SK-N-SH (cell line): Measurements from ENCODE around the gene PPP4R2. TPM values are rescaled to one million over a fixed set of nuclear protein-coding genes. Genes with fewer than 3 reads are reported as not detected.

Source experiments
- CTCF ChIA-PET: fragments of 300-600, 350-600 bp; formaldehyde crosslinking; extraction: SDS; loops from one replicate; lab custom pipeline; 2021; lab: Yijun Ruan, JAX
- POLR2A ChIA-PET: fragments of 350-600 bp; sonication (Branson Sonifier 250); formaldehyde crosslinking; extraction: SDS; loops from one replicate; lab custom pipeline; 2020; ENCODE audit warnings: antibody characterized with exemption, inconsistent platforms; lab: Yijun Ruan, JAX
- DNase-seq: peaks from one replicate; pipeline ENCODE4 v3.0.0; 2012
- H2AFZ ChIP-seq: fragments of 200-600 bp; sonication (generic); 2 replicates; pipeline ENCODE4 v1.8.1; 2016; ENCODE audit warnings: antibody characterized with exemption, mild to moderate bottlenecking, low read depth
- H3F3A ChIP-seq: fragments of 200-600 bp; sonication (generic); replicated peaks from 2 replicates; pipeline ENCODE3; 2016; ENCODE audit warnings: antibody characterized with exemption, mild to moderate bottlenecking; ENCODE audit not compliant: insufficient read depth
- H3K27ac ChIP-seq, 2 experiments: fragments of 200-500 bp in 1 of 2; fragments of 200-600 bp in 1 of 2; sonication (Bioruptor generic) in 1 of 2; sonication (generic), shearing (Covaris generic) in 1 of 2; 2 replicates each; pipeline versions ENCODE4 v1.5.1 to v1.6.1; 2014 to 2016; ENCODE audit warnings: low read depth in 2 of 2, inconsistent platforms in 1 of 2, low read length in 1 of 2, mild to moderate bottlenecking in 1 of 2, mixed read lengths in 1 of 2
- H3K27me3 ChIP-seq: fragments of 200-600 bp; sonication (generic), shearing (Covaris generic); 2 replicates; pipeline ENCODE4 v1.6.1; 2016; ENCODE audit warnings: mixed run types; ENCODE audit not compliant: insufficient read depth
- H3K36me3 ChIP-seq, 2 experiments: fragments of 200-500 bp in 1 of 2; fragments of 200-600 bp in 1 of 2; sonication (Bioruptor generic) in 1 of 2; sonication (generic) in 1 of 2; replicated peaks in 1 of 2; 2 replicates each; pipeline versions ENCODE3 to v1.5.1; 2014 to 2016; ENCODE audit warnings: low read length in 1 of 2, mild to moderate bottlenecking in 1 of 2; ENCODE audit not compliant: insufficient read depth in 2 of 2, control insufficient read depth in 1 of 2
- H3K4me1 ChIP-seq, 2 experiments: fragments of 200-500 bp in 1 of 2; fragments of 200-600 bp in 1 of 2; sonication (Bioruptor generic) in 1 of 2; sonication (generic), shearing (Covaris generic) in 1 of 2; 2 replicates each; pipeline versions ENCODE4 v1.5.1 to v1.6.1; 2014 to 2016; ENCODE audit warnings: low read depth in 1 of 2, low read length in 1 of 2, mixed run types in 1 of 2; ENCODE audit not compliant: insufficient read depth in 2 of 2, control insufficient read depth in 1 of 2
- H3K4me2 ChIP-seq: fragments of 200-600 bp; sonication (generic), shearing (Covaris generic); 2 replicates; pipeline ENCODE4 v1.6.1; 2017; ENCODE audit warnings: mixed run types
- H3K4me3 ChIP-seq, 2 experiments: fragments of 200-500 bp in 1 of 2; fragments of 200-600 bp in 1 of 2; sonication (Bioruptor generic) in 1 of 2; sonication (generic), shearing (Covaris generic) in 1 of 2; 2 replicates each; pipeline versions ENCODE4 v1.5.1 to v1.8.1; 2014 to 2016; ENCODE audit warnings: low read depth in 2 of 2, inconsistent platforms in 1 of 2, low read length in 1 of 2, mild to moderate bottlenecking in 1 of 2, mixed read lengths in 1 of 2, moderate library complexity in 1 of 2
- H3K79me2 ChIP-seq: fragments of 200-600 bp; sonication (generic); 2 replicates; pipeline ENCODE4 v1.8.1; 2017; ENCODE audit warnings: mild to moderate bottlenecking; ENCODE audit not compliant: insufficient read depth
- H3K9ac ChIP-seq: fragments of 200-600 bp; sonication (generic); 2 replicates; pipeline ENCODE4 v1.6.1; 2017; ENCODE audit warnings: mixed run types
- H3K9me2 ChIP-seq: fragments of 200-600 bp; sonication (generic); 2 replicates; pipeline ENCODE4 v1.6.1; 2017; ENCODE audit warnings: mixed run types
- H3K9me3 ChIP-seq: fragments of 200-600 bp; sonication (generic); 2 replicates; pipeline ENCODE4 v1.6.1; 2017; ENCODE audit warnings: mixed run types, mild to moderate bottlenecking, moderate library complexity
- H4K20me1 ChIP-seq: fragments of 200-600 bp; sonication (generic); 2 replicates; pipeline ENCODE4 v1.6.1; 2017; ENCODE audit warnings: mild to moderate bottlenecking, mixed run types; ENCODE audit not compliant: insufficient read depth
- CHD2 ChIP-seq: fragments of 150-350 bp; IDR thresholded peaks from 2 replicates; pipeline ENCODE4 v1.6.1; 2018; ENCODE audit warnings: low read length; ENCODE audit not compliant: partially characterized antibody
- ELF1 ChIP-seq: IDR thresholded peaks from 2 replicates; pipeline ENCODE4 v1.4.0; 2012
- EP300 ChIP-seq, 2 experiments: IDR thresholded peaks; 2 replicates each; pipeline versions ENCODE4 v1.4.0 to v1.6.1; 2012; ENCODE audit warnings: borderline replicate concordance in 1 of 2, low read depth in 1 of 2, low read length in 1 of 2
- FOSL2 ChIP-seq: IDR thresholded peaks from 2 replicates; pipeline ENCODE4 v1.4.0; 2012; ENCODE audit warnings: low read depth, mild to moderate bottlenecking, moderate library complexity, borderline replicate concordance
- FOXJ3 ChIP-seq: sonication (generic); formaldehyde crosslinking; IDR thresholded peaks from 2 replicates; pipeline ENCODE4 v1.5.1; 2020; ENCODE audit warnings: mild to moderate bottlenecking, missing genetic modification reagents
- FOXM1 ChIP-seq: IDR thresholded peaks from 2 replicates; pipeline ENCODE4 v1.4.0; 2012; ENCODE audit warnings: low read depth, mild to moderate bottlenecking
- JUND ChIP-seq: IDR thresholded peaks from 2 replicates; pipeline ENCODE4 v1.4.0; 2012
- MEF2A ChIP-seq: IDR thresholded peaks from 2 replicates; pipeline ENCODE4 v1.4.0; 2012; ENCODE audit warnings: low read depth, borderline replicate concordance
- MXI1 ChIP-seq: IDR thresholded peaks from 2 replicates; pipeline ENCODE4 v1.6.1; 2012; ENCODE audit warnings: mild to moderate bottlenecking, low read depth, low read length, improper control_type of control experiment
- SIN3A ChIP-seq: IDR thresholded peaks from 2 replicates; pipeline ENCODE4 v1.6.1; 2012; ENCODE audit warnings: low read depth, mild to moderate bottlenecking, low read length, moderate library complexity, borderline replicate concordance
- SMC3 ChIP-seq: IDR thresholded peaks from 2 replicates; pipeline ENCODE4 v1.6.1; 2012; ENCODE audit warnings: low read depth, low read length, improper control_type of control experiment
- TAF1 ChIP-seq: IDR thresholded peaks from 2 replicates; pipeline ENCODE4 v1.6.1; 2012; ENCODE audit warnings: low read depth, mild to moderate bottlenecking, low read length, moderate library complexity, borderline replicate concordance
- TCF12 ChIP-seq: IDR thresholded peaks from 2 replicates; pipeline ENCODE4 v1.4.0; 2012
- YY1 ChIP-seq: IDR thresholded peaks from 2 replicates; pipeline ENCODE4 v1.4.0; 2012; ENCODE audit warnings: low read depth, mild to moderate bottlenecking
- WGBS: methylation state at CpG from one replicate; pipeline ENCODE4 v1.1.6; 2017; ENCODE audit warnings: low lambda C conversion rate; 5-methylcytosine and 5-hydroxymethylcytosine counted together
- polyA plus RNA-seq, 3 experiments: library from polyadenylated mRNA; depleted of rRNA; stranded (reverse); fragments of >200 nt; gene quantifications; 2 replicates each; pipeline ENCODE4 v1.2.3, GENCODE V29; 2012
- TF ChIP-seq, protein P1 (sequence below): IDR thresholded peaks from 2 replicates; pipeline ENCODE4 v1.4.0; 2012; ENCODE audit warnings: low read depth
- TF ChIP-seq, protein P2 (sequence below): IDR thresholded peaks from 2 replicates; pipeline ENCODE4 v1.4.0; 2012; ENCODE audit warnings: low read depth, borderline replicate concordance
- TF ChIP-seq, protein P3 (sequence below): fragments of 150-350 bp; IDR thresholded peaks from 2 replicates; pipeline ENCODE4 v1.6.1; 2016; ENCODE audit warnings: mild to moderate bottlenecking, low read depth, low read length
- TF ChIP-seq, protein P4 (sequence below): fragments of 200-600 bp; sonication (generic); IDR thresholded peaks from 2 replicates; pipeline ENCODE4 v1.6.1; 2017; ENCODE audit warnings: antibody characterized with exemption, mild to moderate bottlenecking, moderate library complexity

Gene PPP4R2
- polyA plus RNA-seq, 1 of the 3 experiments (the other 2 are of a cell fraction), result 8.9 TPM

DNA sequence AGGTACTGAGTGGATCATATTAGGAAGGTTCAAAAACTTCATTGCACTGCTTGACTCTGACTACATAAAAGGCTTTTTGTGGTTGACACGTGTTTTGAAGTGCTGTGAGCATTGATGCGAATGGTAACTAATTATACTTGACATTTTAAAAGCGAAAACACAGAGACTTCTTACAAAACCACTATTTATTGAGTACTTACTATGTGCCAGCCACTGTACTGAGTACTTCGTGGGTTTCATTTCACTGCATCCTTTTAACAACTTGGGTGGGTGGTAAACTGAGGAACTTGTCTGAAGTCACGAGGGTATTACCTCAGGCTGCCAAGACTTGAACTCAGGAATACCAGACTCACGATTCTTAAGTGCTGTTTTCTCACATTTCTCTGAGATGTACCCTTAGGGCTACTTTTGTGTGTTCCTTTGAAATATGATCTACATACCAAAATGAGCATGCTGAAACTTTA is 45.3 kb upstream of the PPP4R2 start:
- WGBS, result 90% methylated on average over 6 of the region's 6 CpGs
- POLR2A ChIA-PET, result no interaction called here
- no peak for DNase-seq
- H3K4me2 ChIP-seq, result no peak overlapping the region
- H3K9me2 ChIP-seq, result no peaks in the 10 kb centered on the region
- H3K9ac ChIP-seq, result no peak overlapping the region
- TF ChIP-seq JUND (no peak), MXI1 (no peak), SIN3A (no peak), MEF2A (no peak), TAF1 (no peak), ELF1 (no peak), FOXM1 (no peak)
- TF ChIP-seq, protein P1, sequence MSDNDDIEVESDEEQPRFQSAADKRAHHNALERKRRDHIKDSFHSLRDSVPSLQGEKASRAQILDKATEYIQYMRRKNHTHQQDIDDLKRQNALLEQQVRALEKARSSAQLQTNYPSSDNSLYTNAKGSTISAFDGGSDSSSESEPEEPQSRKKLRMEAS, result no peak
- TF ChIP-seq, protein P2, sequence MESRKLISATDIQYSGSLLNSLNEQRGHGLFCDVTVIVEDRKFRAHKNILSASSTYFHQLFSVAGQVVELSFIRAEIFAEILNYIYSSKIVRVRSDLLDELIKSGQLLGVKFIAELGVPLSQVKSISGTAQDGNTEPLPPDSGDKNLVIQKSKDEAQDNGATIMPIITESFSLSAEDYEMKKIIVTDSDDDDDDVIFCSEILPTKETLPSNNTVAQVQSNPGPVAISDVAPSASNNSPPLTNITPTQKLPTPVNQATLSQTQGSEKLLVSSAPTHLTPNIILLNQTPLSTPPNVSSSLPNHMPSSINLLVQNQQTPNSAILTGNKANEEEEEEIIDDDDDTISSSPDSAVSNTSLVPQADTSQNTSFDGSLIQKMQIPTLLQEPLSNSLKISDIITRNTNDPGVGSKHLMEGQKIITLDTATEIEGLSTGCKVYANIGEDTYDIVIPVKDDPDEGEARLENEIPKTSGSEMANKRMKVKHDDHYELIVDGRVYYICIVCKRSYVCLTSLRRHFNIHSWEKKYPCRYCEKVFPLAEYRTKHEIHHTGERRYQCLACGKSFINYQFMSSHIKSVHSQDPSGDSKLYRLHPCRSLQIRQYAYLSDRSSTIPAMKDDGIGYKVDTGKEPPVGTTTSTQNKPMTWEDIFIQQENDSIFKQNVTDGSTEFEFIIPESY, result no peak
- no peaks in the 10 kb centered on the region for H3F3A ChIP-seq
- no peaks in the 10 kb centered on the region; the same call in 1 of the 2 replicates for H3K79me2 ChIP-seq
- H3K27ac ChIP-seq, result no peak overlapping the region
- no peak overlapping the region for H3K4me3 ChIP-seq
- H4K20me1 ChIP-seq, result no peaks in the 10 kb centered on the region
- no peaks in the 10 kb centered on the region; a peak in 1 of 4 replicates for H3K4me1 ChIP-seq
- no peaks in the 10 kb centered on the region for H3K9me3 ChIP-seq
- CTCF ChIA-PET, result no interaction called here
- H2AFZ ChIP-seq, result no peak overlapping the region
- H3K36me3 ChIP-seq, result no peaks in the 10 kb centered on the region
- no peaks in the 10 kb centered on the region for H3K27me3 ChIP-seq

DNA sequence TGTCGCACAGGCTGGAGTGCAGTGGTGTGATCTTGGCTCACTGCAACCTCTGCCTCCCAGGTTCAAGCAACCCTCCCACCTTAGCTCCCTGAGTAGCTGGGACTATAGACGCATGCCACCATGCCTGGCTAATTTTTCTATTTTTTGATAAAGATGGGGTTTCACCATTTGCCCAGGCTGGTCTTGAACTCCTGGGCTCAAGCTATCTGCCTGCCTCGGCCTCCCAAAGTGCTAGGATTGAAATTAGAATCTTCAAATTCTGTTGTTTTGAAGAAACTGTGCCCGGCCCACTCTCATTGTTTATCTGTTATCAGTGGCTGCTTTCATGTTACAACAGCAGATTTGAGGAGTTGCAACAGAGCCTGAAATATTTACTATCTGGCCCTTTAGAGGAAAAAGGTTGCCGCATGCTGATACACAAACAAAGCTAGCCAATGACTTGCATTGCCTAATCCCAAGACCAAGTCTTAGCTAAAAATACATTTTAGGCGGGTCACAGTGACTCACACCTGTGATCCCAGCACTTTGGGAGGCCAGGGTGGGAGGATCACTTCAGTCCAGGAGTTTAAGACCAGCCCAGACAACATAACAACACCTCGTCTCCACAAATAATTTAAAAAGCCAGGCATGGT is 43.2 kb upstream of the PPP4R2 start:
- no peak overlapping the region for H3K27ac ChIP-seq
- POLR2A ChIA-PET, result no interaction called here
- no peaks in the 10 kb centered on the region; the same call in 1 of the 2 replicates for H3K79me2 ChIP-seq
- H3K27me3 ChIP-seq, result no peaks in the 10 kb centered on the region
- peaks cover 0 to 5% of the 10 kb centered on the region in 2 experiments for H3K36me3 ChIP-seq
- no peaks in the 10 kb centered on the region; a peak in 1 of 4 replicates for H3K4me1 ChIP-seq
- 80% methylated on average over 7 of the region's 7 CpGs for WGBS
- no peaks in the 10 kb centered on the region for H3K9me2 ChIP-seq
- DNase-seq, result no peak
- H3F3A ChIP-seq, result no peaks in the 10 kb centered on the region
- no peak overlapping the region for H3K4me3 ChIP-seq
- no peak overlapping the region for H3K9ac ChIP-seq
- no peaks in the 10 kb centered on the region for H4K20me1 ChIP-seq
- CTCF ChIA-PET, result interaction anchor here (1.1 to 2.0 kb wide), 3 partner anchors 11 to 103 kb away, joined by 3 to 8 read pairs (median 3); no protein-coding TSS in a partner anchor
- no peaks in the 10 kb centered on the region for H3K9me3 ChIP-seq
- no peak overlapping the region for H3K4me2 ChIP-seq
- TF ChIP-seq CHD2, result no peak
- TF ChIP-seq FOXJ3 (CRISPR knock-in tag), result no peak
- TF ChIP-seq TCF12, result no peak
- TF ChIP-seq, protein P3, sequence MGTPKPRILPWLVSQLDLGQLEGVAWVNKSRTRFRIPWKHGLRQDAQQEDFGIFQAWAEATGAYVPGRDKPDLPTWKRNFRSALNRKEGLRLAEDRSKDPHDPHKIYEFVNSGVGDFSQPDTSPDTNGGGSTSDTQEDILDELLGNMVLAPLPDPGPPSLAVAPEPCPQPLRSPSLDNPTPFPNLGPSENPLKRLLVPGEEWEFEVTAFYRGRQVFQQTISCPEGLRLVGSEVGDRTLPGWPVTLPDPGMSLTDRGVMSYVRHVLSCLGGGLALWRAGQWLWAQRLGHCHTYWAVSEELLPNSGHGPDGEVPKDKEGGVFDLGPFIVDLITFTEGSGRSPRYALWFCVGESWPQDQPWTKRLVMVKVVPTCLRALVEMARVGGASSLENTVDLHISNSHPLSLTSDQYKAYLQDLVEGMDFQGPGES, result no peak
- no peak for TF ChIP-seq EP300 (IDR thresholded peaks at IDR 0.05; ENCODE audit: borderline replicate concordance in 1 of 2, low read depth in 1 of 2, low read length in 1 of 2)
- TF ChIP-seq SMC3, result no peak
- TF ChIP-seq SIN3A, result no peak
- TF ChIP-seq, protein P2, result no peak
- no peak for TF ChIP-seq FOSL2
- TF ChIP-seq YY1, result no peak
- no peak for TF ChIP-seq MXI1
- TF ChIP-seq, protein P4, sequence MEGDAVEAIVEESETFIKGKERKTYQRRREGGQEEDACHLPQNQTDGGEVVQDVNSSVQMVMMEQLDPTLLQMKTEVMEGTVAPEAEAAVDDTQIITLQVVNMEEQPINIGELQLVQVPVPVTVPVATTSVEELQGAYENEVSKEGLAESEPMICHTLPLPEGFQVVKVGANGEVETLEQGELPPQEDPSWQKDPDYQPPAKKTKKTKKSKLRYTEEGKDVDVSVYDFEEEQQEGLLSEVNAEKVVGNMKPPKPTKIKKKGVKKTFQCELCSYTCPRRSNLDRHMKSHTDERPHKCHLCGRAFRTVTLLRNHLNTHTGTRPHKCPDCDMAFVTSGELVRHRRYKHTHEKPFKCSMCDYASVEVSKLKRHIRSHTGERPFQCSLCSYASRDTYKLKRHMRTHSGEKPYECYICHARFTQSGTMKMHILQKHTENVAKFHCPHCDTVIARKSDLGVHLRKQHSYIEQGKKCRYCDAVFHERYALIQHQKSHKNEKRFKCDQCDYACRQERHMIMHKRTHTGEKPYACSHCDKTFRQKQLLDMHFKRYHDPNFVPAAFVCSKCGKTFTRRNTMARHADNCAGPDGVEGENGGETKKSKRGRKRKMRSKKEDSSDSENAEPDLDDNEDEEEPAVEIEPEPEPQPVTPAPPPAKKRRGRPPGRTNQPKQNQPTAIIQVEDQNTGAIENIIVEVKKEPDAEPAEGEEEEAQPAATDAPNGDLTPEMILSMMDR, result no peak
- H2AFZ ChIP-seq, result no peak overlapping the region
